NCI-H1436 treated with DMSO at 0.1 percent for 48 hours (cell line): ENCODE data around the gene SUN2.

Experiments used
- DNase-seq: peaks from one replicate; lab custom pipeline; 2025; lab: John Stamatoyannopoulos, UW

SUN2 gene

GRCh38 chr22:38777087-38777671 is 21.4 kb upstream of the SUN2 start:
- no peak for DNase-seq

DNA sequence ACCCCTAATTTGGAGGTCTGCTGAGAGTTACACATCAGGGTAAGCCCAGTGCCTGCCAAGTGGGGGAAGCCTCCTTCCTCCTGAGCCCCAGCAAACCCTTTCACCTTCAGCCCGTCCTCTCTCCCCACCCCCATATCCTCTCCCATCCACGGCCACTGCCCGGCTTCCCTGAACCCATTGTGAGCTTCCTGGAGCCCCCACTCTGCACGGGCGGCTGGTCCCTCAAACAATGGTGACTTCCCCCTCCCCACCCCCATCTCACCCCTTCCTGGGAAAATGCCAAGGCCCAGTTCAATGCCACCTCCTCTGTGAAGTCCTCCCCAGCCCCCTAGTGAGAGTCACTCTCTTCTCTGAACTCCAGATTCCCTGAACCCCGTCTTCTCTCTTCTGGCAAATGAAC is 20.3 kb upstream of the SUN2 start:
- DNase-seq: no peak

GRCh38 chr22:38775656-38776055 is 19.9 kb upstream of the SUN2 start:
- DNase-seq: no peak

GRCh38 chr22:38774496-38775166 is 18.8 kb upstream of the SUN2 start:
- no peak for DNase-seq

- DNase-seq: no peak
These were observed 17.7 kb upstream of the SUN2 start for GRCh38 chr22:38773363-38773946.

DNA sequence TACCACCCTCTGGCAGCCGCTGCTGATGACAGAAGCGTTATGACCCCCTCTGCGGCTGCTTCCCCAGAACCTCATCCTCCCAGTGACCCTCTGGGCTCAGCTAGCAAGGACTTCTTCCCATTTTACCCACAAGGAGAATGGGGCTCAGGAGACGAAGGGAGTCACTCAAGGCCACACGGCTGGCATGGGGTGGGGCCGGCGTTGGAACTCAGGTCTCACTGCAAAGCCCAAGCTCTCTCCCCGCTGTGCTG is 16.8 kb upstream of the SUN2 start:
- DNase-seq: no peak

DNA sequence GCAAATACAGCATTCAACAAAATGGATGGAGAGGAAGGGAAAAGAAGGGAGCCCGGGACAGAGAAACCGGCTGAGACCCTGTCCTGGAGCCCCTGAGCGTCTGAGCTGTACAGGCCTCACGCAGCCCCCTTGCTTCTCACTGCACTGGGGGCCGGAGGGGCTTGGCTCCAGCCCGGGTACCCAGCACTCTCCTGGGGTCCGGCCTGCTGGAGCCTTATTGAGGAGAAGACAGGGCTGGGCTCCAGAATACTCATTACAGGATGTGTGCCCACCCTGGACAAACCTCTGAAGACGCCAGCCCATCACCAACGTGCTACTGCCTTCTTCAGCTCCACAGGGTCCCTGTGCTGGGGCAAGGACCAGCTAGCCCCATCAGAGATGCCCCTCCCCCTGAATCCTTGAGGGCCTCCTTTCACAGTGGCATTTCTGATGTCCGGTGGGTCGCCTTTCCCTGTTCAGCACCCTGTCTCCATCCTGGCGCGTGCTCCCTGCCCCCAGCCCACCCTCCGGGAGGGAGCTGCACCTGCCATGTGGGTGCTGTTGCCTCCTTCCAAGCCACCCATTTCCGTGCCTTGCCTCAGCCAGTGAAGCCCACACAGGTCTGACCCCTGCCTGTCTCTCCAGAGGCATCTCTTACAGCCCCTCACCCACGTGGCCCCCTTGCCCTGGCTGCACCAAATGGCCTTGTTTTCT is 14.6 kb upstream of the SUN2 start:
- no peak for DNase-seq

- no peak for DNase-seq
These were observed 12.2 kb upstream of the SUN2 start for GRCh38 chr22:38768036-38768435.

- no peak for DNase-seq
These were observed 11.5 kb upstream of the SUN2 start for GRCh38 chr22:38767313-38767712.

GRCh38 chr22:38766076-38766777 is 10.4 kb upstream of the SUN2 start:
- no peak for DNase-seq

DNA sequence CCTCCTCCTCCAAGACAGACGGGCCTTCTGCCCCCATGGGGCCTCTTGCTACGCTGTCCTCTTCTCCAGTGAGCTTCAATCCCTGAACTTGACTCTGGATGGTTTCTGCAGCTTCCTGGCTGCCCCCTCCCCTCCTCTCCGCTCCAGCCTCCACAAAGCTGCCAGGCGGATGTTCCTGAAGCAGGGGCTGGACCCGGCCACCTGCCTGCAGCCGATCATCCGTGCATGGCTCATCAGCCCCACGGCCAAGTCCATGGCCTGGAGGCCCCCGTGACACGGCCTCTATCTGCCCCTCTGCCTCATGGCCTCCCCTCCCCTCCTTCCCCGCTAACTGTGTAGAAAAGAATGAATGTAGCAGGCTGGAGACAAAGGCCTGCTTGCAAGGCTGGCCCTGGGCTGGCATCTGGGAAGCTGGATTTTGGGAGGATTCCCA is 6.8 kb upstream of the SUN2 start:
- DNase-seq: no peak

DNA sequence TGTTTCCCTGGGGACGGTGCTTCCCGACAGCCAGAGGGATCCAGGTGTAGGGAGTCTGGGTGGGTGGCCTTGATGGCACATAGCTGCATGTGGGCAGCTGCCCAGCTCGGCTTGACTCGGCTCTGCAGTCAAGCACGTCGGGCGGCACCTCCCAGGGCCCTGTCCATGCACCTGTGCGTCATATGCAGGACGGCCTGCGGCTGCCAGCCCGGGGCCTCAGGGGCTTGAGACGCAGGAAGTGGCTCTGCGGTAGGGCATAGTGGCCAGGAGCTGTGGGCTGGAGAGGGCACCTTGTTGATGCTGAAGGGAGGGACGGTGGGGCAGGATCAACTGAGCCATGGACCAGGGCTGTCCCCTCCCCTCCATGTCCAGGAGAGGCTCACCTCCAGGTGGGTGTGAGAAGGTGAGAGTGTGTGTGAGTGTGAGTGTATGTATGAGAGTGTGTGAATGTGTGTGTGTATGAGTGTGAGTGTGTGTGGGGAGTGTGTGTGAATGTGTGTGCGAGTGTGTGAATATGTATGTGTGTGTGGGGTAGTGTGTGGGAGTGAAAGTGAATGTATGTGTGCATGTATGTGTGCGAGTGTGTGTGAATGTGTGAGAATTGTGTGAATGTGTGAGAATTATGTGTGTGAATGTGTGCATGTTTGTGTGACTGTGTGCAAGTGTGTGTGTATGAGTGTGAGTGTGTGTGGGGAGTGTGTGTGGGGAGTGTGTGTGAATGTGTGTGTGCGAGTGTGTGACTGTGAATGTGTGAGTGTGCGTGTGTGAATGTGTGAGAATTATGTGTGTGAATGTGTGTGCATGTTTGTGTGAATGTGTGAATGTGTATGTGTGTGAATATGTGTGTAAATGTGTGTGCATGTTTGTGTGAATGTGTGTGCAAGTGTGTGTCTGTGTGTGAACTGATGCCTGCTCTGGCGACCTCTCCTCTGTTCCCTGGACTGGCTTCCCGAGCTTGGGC is 5.7 kb upstream of the SUN2 start:
- DNase-seq: no peak

DNA sequence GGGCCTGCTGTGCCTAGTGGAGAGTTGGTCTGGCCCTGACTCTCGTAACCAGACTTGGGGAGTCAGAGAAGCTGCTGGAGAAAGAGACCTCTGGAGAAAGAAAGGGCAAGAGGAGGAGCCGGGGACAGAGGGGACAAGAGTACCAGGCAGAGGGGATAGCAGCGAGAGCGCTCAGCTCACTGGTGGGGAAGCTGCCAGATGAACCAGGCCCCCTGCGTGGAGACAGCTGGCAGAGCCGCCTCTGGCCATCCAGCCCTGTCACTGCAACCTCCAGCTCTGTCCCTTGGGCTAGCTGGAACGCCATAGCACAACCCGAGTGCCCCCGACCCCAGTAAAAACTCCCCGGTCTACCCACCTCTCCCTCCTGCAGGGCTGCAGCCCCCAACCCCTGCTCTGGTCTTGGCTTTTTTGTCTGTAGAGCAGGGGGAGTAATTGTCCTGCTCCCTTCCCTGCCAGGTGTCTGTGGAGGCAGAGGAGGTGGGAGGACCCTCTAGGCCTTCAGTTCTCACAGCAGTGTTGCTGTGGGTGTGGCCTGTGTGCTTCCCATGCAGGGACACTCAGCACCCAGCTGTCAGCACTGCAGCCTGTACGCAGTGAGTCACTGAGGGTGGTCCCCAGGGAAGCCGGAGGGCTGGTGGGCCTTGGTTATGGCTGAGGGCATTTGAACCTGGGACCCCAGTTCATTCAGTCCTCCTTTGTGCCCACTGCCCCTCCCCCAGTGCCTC is 4.8 kb upstream of the SUN2 start:
- DNase-seq: peak; percentile 59

GRCh38 chr22:38759005-38759404 is 3.2 kb upstream of the SUN2 start:
- DNase-seq: no peak

GRCh38 chr22:38758276-38758945 is 2.6 kb upstream of the SUN2 start:
- peak; percentile 54 for DNase-seq

- DNase-seq: no peak
These were observed 1.6 kb upstream of the SUN2 start for GRCh38 chr22:38757464-38757757.

DNA sequence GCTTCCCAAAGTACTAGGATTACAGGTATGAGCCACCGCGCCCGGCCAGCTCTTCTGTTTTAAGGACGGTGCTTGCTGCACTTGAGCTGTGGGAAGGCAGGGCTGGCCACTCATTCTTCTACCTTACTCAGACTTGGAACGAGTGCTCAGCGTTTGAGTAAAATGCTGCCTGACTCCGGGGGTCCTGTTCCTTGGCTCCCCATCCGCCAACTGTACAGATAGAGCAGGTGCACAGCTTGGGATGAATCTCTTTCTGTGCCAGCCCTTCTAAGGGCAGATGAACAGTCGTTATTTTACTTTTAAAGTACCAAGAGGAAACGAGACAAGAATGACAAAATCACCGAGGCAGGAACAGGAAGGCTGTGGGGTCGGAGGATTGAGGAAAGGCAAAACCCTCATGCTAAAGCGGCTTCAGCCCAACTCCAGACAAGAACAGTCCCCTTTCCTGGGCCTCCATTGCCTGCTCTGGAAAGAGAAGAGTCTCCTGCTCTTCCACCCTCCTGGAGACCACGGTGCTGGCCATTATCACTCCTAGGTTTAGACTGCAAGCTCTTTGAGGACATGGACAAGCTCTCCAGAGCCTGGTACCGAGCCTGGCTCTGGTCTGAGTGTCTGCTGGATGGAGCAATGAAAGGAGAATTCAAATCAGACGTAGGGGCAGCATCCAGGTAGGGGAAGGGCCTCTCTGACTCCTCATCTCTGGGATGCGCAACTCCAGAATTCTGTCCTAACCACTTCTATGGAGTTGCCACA is 1.1 kb upstream of the SUN2 start:
- no peak for DNase-seq

- no peak for DNase-seq
These were observed 465 bp downstream of the SUN2 start for GRCh38 chr22:38755155-38755910.

DNA sequence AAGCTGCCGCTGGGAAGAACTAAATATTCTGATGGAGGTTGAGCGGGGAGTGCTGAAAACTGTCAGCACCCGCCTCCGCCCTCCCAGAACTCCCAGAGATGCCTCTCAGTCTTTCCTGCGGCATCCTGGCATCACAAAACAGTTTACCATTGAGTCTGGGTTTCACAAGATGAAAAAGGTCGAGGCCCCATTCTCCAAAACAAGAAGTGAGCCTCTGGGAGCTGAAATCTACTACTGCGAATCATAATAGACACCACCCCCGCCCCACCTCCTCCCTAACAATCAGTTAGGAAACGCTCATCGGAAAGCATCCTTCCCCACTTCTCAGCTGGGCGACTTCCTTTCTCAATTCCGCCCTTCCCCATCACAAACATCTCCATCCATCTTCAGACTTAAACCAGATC is 1.0 kb downstream of the SUN2 start:
- DNase-seq: no peak
